Epithelial cell of esophagus (primary cell): Measurements from ENCODE around the gene CARTPT.

ENCODE experiments used
- DNase-seq: peaks from one replicate; pipeline ENCODE4 v3.0.0; 2010; ENCODE audit warnings: low read depth
- H3K4me3 ChIP-seq: 2 replicates; pipeline ENCODE4 v1.5.1; 2011; ENCODE audit warnings: mild to moderate bottlenecking, low read length, control low read depth
- TF ChIP-seq, protein P1 (sequence below): IDR thresholded peaks from 2 replicates; pipeline ENCODE4 v1.5.1; 2011; ENCODE audit warnings: low read depth, mild to moderate bottlenecking, low read length, control low read depth, inconsistent platforms; ENCODE audit not compliant: insufficient read depth; ENCODE audit errors: missing control alignments

CARTPT gene

DNA sequence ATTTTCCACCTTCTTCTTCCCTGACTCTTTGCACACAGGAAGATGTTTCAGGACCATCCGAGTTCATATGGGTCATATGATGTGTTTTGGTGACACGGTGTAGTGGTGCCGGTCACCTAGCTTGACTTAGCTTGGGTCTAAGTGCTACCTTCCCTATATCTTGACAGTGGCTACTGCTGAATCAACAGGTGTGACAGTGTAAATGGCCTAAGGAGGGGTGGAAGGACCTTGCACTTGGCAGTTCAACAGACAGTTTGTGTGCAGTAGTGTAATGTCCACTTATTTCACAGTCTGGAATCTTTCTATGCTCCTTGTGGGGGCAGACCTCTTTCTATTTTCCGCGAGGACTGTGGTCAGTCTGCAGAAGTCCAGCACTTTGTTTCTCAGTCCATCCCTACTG, 43.8 kb downstream of the CARTPT start:
- TF ChIP-seq, protein P1, sequence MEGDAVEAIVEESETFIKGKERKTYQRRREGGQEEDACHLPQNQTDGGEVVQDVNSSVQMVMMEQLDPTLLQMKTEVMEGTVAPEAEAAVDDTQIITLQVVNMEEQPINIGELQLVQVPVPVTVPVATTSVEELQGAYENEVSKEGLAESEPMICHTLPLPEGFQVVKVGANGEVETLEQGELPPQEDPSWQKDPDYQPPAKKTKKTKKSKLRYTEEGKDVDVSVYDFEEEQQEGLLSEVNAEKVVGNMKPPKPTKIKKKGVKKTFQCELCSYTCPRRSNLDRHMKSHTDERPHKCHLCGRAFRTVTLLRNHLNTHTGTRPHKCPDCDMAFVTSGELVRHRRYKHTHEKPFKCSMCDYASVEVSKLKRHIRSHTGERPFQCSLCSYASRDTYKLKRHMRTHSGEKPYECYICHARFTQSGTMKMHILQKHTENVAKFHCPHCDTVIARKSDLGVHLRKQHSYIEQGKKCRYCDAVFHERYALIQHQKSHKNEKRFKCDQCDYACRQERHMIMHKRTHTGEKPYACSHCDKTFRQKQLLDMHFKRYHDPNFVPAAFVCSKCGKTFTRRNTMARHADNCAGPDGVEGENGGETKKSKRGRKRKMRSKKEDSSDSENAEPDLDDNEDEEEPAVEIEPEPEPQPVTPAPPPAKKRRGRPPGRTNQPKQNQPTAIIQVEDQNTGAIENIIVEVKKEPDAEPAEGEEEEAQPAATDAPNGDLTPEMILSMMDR = no peak
- H3K4me3 ChIP-seq = no peak overlapping the region
- DNase-seq = no peak

- TF ChIP-seq, protein P1 = no peak
- H3K4me3 ChIP-seq = no peak overlapping the region
- DNase-seq = no peak
Measured at GRCh38 chr5:71767661-71768060, 48.6 kb downstream of the CARTPT start.

DNA sequence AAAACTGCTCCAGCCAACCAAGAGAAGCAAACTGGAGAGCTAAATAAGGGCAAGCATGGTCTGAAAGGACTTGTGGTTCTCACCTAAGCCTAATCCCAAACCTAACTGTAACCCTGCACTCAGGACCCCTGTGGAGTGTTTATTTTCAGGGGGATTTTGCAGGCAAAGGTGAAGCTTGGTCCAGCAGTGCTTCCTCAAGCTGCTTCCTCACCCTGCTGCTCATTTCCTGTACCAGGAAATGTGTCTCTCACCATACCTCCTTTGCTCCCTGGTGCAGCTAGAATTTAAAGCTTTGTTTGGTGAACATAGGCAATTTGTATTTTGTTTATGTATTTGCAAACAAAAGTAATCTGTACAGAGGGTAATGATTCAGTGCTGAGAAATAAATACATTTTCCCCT, 50.2 kb downstream of the CARTPT start:
- no peak overlapping the region for H3K4me3 ChIP-seq
- DNase-seq = no peak
- TF ChIP-seq, protein P1 = no peak

DNA sequence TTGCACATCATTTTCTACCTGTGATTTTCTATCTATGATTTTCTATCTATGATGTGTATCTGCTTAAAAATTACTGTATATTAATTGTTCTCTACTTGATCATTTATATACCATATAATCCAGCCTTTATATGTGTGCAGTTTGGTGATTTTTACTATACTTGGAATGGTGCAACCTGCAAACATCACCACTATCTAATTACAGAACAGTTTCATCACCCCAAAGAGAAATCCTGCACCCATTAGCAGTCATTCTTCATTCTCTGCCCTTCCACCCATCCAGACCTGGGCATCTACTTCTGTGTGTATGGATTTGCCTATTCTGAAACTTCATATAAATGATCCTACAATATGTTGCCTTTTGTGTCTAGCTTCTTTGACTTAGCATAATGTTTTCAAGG, 51.3 kb downstream of the CARTPT start:
- TF ChIP-seq, protein P1 = no peak
- DNase-seq = no peak
- no peak overlapping the region for H3K4me3 ChIP-seq
